ENCODE results near the gene GCLC.

The GCLC gene

GRCh38 chr6:53447865-53448264 lies 97.0 kb downstream of the GCLC start:
- 100% methylated on average over 1 of the region's 2 CpGs for WGBS (ENCODE audit: insufficient coverage)
- H3K36me3 ChIP-seq (ENCODE audit: control insufficient read depth in 4 of 4, insufficient read depth in 4 of 4, low read length in 3 of 4): no peaks in the 10 kb centered on the region
- H3K4me1 ChIP-seq (ENCODE audit: control extremely low read depth in 1 of 4, control insufficient read depth in 4 of 4, insufficient read depth in 4 of 4, low read length in 3 of 4): peaks cover 0 to 4% (median under 1%) of the 10 kb centered on the region in 4 experiments
- H3K9me3 ChIP-seq (ENCODE audit: control extremely low read depth in 1 of 5, control insufficient read depth in 4 of 5, insufficient read depth in 2 of 5, low read depth in 1 of 5, low read length in 4 of 5): peaks cover 0 to 3% (median 3%) of the 10 kb centered on the region in 5 experiments
- DNase-seq: no peak
- H3K4me3 ChIP-seq (ENCODE audit: control insufficient read depth in 1 of 7, extremely low read depth in 1 of 7, insufficient read depth in 4 of 7, low read depth in 2 of 7, low read length in 6 of 7): no peak overlapping the region
- POLR2A ChIA-PET: no interaction called here
- CTCF ChIA-PET: interaction anchor here (1.2 to 3.1 kb wide), 4 partner anchors 9 to 275 kb away, joined by 3 to 13 read pairs (median 4); no protein-coding TSS in a partner anchor
- H3K27me3 ChIP-seq (replicated peaks in 2 of 5; ENCODE audit: control insufficient read depth in 4 of 5, insufficient read depth in 5 of 5, low read length in 4 of 5): no peaks in the 10 kb centered on the region
- no peak overlapping the region for H3K27ac ChIP-seq (ENCODE audit: insufficient read depth in 1 of 2, low read depth in 1 of 2, low read length in 2 of 2, poor library complexity in 1 of 2, severe bottlenecking in 2 of 2)

Measured in common myeloid progenitor, CD34-positive (primary cell).